NCI-H748 (cell line): ENCODE results near the gene SERPINF2.
"Not testable (repeated sequence)": the region's sequence is repeated elsewhere in the genome, so short reads cannot be mapped to it uniquely, and the experiment has no call there.

ENCODE experiments used
- DNase-seq: peaks from one replicate; lab custom pipeline; 2025; ENCODE audit not compliant: unreplicated experiment; lab: John Stamatoyannopoulos, UW

The SERPINF2 gene

DNA sequence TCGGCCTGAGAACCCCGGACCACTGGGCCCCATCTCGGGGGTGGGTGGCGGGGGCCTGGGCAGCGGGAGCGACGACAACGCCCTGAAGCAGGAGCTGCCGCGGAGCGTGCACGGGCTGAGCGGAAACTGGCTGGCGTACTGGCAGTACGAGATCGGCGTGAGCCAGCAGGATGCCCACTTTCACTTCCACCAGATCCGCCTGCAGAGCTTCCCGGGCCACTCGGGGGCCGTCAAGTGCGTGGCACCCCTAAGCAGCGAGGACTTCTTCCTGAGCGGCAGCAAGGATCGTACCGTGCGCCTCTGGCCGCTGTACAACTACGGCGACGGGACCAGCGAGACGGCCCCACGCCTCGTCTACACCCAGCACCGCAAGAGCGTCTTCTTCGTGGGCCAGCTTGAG is 8.9 kb upstream of the SERPINF2 start:
- no peak for DNase-seq

DNA sequence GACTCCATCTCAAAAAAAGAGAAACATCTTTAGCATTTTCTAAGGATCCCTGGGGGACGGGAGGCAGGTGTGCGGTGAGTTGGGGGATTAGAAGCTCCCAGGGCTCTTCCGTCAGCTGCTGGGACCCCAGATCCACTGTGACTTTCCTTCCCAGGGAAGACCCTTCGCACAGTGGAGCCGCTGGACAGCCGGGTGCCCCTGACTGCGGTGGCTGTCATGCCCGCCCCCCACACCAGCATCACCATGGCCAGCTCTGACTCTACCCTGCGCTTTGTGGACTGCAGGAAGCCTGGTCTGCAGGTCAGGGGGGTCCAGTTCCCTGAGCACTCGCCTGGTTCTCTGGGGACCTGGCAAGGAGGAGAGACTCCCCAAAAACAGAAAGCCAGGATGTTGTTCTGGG is 7.3 kb upstream of the SERPINF2 start:
- DNase-seq, result no peak

DNA sequence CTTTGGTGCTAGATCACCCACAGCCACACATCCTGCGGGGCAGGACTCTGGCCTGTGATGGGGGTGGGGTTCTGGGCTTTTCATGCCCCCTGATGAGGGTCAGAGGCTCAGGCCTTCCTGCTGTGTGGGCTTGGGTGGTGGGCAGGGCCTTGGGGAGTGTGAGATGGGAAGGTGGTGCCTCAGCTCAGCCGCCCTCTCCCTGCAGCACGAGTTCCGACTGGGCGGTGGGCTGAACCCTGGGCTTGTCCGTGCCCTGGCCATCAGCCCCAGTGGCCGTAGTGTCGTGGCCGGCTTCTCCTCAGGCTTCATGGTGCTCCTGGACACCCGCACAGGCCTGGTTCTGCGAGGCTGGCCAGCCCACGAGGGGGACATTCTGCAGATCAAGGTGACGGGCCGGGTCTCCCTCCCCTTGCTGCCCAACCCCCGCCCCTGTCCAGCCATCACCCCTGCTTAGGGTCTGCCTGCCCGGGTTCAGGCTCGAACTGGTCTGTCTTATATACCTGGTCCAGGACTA is 6.8 kb upstream of the SERPINF2 start:
- no peak for DNase-seq

DNA sequence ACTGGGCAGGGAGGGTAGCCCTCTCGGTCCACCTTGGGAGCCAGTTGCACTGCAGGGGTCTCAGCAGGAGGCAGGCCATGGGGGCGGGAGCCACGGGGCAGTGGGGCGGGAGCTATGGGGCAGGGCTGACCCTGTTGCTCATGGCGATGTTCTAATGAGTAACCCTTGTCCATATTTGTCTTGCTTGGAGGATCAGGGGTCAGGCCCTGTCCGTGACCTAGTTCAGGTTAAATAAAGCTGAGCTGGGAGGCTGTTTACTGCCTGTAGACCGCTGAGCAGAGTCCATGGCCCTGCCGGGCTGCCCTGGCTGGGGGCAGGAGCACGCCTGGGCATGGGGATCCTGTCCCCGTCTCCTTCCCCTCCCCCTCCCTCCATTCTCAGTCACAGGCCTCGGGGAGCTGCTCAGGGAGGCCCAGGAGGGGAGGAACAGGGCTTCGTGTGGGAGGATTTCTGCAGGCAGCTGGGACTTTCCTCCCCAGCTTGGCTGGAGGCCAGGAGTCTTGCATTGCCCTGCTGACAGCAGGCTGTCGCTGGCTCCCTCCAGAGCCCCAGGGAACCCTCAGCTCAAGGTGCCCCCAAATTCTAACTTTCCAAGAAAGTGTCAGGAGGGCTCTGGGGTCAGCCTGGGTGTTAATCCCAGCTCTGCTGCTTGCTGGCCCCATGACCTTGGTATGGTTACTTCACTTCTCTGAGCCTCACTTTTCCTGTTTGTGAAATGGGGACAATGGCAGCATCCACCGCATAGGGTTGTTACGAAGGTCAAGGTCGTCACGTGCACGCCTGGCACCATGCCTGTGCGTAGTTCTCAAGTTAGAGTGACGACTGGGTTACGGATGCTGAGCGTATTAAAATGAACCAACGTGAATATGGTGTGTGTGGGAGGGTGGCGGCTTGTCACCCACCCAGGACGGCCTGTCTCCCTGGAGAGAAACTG is 6.1 kb upstream of the SERPINF2 start:
- DNase-seq, result no peak

DNA sequence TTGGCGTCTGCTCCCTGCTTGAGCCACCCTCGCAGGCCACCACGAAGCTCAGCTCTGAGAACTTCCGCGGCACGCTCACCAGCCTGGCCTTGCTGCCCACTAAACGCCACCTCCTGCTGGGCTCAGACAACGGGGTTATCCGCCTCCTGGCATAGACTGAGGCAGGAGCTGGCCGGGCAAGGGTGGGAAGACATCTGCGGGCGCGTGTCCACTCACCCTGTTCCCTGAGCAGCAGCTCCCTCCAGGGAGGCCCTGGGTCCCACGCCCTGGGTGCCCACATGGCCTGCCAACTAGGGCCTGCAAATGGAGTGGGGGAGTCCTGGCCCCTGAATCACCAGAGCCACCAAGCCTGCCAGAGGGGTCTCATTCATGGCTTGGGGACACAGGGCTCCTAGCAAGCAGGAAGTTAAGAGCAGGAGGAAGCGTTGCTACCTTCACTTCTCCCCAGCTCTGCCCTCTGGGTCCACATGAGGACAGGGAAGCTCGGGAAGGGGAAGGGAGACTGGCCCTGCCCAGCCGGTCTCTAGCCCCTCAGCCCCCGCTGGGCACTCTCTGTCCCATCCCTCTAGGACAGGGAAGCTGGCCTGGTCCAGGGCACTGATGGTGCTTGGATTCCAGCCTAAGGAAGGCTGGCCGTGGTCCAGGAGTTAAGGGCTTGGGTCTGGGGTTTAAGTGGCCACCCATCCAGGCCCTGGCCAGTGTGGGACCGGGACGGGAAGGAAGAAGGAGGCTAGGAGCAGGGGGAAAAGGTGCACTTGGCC is 5.0 kb upstream of the SERPINF2 start:
- no peak for DNase-seq

DNA sequence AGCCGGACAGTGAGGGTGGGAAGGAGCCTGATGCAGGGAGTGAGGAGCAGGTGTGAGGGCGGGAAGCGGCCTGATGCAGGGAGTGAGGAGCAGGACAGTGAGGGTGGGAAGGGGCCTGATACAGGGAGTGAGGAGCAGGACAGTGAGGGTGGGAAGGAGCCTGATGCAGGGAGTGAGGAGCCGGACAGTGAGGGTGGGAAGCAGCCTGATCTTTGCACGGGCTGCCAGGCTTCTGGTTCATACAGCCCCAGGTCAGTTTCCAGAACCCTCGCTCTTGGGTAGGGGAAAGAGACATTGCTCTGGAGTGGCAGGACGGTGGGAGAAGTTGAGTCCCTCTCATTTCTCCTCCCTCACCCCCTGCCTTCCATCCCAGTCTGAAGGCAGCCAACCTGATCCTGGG is 772 bp upstream of the SERPINF2 start:
- not testable (repeated sequence) for DNase-seq

DNA sequence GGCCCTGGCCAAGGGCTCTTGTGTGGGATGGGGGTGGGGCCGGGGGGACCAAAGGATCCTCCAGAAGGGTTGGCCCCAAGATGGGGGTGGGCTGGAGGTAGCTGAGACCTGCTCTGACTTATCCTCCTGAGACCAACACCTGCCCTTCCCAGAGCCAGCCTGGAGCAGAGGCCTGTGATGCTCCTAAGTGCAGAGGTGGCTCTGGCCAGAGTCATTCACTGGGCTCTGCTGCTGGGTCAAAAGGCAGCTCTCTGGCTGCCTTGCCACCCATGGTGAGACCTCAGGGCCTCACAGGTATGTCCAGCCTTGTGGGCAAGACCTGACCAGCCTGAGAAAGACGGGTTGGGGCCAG is 393 bp downstream of the SERPINF2 start:
- no peak for DNase-seq

DNA sequence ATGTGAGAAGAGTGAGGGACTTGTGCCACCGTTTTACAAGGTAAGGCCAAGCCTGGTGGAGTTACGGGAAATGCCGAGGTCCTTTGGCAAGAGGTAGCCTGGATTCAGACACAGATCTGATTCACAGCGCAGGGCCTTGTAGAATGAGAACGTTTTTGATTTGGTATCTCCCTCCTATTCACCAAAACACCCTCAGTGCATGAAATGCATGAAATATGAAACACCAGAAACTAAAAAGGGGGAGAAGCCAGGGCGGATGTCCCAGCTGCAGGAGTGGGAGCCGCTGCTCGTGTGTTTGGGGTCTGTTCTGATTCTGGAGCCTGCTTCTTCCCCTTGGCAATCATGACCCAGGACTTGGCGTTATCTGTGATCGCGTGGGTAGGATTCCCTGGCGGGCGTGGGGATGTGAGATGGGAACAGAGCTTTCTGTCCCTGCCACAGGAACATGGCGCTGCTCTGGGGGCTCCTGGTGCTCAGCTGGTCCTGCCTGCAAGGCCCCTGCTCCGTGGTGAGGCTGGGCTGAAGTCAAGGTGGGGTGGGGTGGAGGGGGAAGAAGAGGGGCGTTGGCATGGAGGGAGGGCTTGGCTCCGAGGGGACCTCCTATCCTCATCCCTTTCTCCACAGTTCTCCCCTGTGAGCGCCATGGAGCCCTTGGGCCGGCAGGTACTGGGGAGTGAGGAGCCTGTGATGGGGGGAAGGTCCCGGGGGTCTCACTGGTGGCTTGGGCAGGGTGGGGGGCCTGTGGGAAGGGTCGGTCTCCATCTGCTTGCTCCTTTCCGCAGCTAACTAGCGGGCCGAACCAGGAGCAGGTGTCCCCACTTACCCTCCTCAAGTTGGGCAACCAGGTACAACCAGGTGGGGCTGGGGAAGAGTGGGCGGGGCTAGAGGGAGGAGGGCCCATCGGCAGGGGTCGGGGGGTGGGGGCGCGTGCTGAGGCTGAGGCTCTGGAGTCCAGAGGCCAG is 2.2 kb downstream of the SERPINF2 start:
- DNase-seq, result no peak

DNA sequence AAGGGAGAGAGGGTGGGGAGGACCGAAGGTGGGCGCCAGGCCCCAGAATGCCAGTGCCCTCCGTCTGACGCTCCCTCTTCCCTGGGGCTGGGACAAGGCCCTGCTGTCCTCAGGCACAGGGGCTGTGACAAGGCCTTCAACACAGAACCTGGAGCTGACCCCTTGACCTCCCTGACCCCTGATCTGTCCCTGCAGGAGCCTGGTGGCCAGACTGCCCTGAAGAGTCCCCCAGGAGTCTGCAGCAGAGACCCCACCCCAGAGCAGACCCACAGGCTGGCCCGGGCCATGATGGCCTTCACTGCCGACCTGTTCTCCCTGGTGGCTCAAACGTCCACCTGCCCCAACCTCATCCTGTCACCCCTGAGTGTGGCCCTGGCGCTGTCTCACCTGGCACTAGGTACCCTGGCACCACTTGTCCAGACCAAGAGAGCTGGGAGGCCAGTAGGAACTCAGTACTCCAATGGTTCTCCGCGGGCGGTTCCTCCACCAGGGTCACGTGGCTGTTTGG is 2.9 kb downstream of the SERPINF2 start:
- DNase-seq, result no peak

DNA sequence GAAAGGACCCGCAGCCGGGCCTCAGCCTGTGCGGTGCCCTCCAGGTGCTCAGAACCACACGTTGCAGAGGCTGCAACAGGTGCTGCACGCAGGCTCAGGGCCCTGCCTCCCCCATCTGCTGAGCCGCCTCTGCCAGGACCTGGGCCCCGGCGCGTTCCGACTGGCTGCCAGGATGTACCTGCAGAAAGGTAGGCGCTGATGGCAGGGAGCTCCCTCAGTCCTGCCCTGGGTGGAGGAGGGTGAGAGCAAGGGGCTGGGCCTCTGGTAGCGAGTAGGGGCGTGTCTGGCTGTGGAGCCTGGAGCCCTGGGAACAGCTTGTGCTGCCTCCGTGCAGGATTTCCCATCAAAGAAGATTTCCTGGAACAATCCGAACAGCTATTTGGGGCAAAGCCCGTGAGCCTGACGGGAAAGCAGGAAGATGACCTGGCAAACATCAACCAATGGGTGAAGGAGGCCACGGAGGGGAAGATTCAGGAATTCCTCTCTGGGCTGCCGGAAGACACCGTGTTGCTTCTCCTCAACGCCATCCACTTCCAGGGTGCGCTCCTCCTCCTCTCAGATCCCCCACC is 4.4 kb downstream of the SERPINF2 start:
- DNase-seq, result peak; percentile 31

DNA sequence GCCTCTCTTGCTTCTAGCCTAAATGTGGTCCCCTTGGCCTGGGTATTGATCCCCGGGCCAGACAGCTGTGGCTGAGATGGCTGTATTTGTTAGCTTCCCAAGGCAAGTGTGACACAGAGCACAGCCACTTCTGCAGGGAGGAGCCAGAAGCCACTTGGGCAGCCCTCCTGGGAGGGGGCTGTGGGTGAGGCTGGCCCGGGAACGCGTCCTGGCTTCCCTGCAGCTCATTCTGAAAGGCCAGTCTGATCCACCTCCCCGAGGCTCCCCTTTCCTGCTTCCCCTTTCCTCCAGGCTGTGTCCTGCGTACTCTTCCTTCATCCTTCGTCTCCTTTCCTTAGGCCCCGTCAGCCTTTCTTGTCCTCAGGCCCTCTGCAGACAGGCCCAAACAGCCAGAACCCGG is 8.0 kb downstream of the SERPINF2 start:
- DNase-seq, result no peak

DNA sequence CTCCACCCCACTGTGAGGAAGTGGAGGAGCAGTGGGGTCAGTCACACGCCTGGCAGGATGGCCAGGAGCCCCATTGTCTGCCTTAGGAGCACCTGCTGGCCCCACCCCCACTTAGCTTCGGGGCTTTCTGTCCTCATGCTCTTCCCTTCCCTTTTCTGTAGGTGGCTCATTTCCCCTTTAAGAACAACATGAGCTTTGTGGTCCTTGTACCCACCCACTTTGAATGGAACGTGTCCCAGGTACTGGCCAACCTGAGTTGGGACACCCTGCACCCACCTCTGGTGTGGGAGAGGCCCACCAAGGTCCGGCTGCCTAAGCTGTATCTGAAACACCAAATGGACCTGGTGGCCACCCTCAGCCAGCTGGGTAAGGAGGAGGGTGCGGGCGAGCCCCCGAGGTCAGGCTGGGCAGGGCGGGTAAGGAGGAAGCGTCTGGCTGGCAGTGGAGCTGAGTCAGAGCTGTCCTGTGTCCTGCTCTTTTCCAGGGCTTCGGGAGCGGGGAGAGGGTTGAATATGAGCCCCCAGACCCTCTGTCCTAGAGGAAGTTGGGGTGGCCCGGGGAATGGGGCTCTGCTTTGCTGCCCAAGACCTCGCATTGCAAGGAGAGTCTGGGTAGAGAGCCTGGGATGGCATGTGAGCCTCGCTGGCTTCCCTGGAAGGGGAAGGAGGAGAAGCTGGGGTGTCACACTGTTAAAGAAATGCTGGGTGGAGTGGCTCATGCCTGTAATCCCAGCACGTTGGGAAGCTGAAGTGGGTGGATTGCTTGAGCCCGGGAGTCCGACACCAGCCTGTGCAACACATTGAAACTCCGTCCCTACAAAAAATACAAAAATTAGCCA is 10.0 kb downstream of the SERPINF2 start:
- DNase-seq, result peak; percentile 64

DNA sequence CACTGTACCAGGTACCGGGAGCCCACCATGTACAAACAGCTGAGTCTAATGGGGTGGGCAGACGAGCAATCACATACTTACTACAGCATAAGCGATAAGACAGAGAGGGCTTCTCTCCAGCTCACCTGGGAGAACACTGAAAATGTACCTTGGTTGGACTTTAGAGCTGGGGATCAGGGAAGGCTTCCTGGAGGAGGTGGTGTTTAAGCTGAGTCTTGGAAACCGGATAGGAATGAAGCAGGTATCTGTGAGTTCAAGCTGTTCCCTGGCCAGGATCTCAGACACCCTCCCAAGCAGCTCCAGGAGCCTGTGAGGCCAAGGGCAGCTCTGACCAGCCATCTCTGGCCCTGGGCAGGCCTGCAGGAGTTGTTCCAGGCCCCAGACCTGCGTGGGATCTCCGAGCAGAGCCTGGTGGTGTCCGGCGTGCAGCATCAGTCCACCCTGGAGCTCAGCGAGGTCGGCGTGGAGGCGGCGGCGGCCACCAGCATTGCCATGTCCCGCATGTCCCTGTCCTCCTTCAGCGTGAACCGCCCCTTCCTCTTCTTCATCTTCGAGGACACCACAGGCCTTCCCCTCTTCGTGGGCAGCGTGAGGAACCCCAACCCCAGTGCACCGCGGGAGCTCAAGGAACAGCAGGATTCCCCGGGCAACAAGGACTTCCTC is 11.2 kb downstream of the SERPINF2 start:
- DNase-seq, result no peak

DNA sequence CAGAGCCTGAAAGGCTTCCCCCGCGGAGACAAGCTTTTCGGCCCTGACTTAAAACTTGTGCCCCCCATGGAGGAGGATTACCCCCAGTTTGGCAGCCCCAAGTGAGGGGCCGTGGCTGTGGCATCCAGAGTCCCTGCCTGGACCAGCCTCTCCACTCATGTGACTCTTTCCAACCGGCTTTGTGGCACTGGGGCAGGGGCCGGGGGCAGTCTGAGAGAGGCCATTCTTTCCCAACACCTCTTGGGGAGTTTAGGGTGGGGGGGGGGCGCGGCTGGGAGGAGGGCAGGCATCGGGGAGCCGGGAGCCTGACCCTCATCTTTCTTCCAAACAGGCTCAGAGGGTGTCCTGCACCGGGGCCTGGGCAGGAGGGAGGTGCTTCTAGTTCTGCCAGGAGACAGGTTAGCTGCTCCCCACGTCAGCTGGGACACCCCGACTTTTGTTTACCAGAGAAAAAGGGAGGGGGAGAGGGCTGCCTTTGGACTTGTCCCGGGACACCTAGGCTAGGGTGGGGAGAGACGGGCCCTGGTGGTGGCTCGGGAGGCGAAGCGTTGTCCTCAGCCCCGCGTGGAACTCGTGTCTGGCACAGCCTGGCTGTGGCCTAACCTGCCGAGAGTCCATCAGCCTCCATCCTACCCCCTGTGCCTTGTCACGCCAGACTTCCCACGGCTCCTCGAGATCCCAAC is 11.9 kb downstream of the SERPINF2 start:
- DNase-seq, result no peak

DNA sequence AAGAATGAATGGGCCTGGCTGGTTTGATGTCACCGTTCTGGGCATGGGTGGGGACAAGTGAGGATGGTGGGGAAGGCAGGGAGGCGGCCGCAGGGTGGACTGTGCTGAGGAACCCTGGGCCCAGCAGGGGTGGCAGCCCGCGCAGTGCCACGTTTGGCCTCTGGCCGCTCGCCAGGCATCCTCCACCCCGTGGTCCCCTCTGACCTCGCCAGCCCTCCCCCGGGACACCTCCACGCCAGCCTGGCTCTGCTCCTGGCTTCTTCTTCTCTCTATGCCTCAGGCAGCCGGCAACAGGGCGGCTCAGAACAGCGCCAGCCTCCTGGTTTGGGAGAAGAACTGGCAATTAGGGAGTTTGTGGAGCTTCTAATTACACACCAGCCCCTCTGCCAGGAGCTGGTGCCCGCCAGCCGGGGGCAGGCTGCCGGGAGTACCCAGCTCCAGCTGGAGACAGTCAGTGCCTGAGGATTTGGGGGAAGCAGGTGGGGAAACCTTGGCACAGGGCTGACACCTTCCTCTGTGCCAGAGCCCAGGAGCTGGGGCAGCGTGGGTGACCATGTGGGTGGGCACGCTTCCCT is 12.7 kb downstream of the SERPINF2 start:
- no peak for DNase-seq

DNA sequence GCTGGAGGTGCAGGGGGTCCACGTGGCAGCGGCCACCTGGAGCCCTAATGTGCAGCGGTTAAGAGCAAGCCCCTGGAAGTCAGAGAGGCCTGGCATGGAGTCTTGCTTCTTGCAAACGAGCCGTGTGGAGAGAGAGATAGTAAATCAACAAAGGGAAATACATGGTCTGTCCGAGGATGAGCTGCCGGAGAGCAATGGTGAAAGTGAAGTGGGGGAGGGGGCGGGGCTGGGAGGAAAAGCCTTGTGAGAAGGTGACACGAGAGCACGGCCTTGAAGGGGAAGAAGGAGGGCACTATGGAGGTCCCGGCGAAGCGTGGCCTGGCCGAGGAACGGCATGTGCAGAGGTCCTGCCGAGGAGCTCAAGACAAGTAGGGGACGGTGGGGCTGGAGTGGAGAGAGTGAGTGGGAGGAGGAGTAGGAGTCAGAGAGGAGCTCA is 13.2 kb downstream of the SERPINF2 start:
- DNase-seq, result no peak

DNA sequence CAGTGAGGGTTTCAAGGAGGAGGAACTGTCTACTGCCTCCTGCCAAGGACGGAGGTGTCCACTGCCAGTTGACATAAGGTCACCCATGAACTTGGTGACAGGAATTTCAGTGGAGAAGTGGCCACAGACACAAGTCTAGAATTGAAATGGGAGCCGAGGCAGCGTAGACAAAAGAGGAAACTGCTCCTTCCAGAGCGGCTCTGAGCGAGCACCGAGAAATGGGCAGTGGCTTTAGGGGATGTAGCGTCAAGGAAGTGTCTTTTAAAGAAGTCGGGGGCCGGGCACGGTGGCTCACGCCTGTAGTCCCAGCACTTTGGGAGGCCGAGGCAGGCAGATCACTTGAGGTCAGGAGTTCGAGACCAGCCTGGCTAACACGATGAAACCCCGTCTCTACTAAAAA is 16.1 kb downstream of the SERPINF2 start:
- no peak for DNase-seq

DNA sequence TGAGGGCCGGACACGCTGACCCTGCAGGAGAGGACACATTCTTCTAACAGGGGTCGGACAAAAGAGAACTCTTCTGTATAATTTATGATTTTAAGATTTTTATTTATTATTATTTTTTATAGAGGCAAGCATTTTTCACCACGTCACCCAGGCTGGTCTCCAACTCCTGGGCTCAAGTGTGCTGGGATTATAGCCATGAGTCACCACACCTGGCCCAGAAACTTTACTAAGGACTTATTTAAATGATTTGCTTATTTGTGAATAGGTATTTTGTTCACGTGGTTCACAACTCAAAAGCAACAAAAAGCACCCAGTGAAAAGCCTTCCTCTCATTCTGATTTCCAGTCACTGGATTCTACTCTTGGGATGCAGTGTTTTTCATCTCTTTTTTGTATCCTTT is 16.9 kb downstream of the SERPINF2 start:
- DNase-seq, result no peak
